H9 (cell line): ENCODE results near the gene PIBF1. TPM values are rescaled to one million over a fixed set of nuclear protein-coding genes. Genes with fewer than 3 reads are reported as not detected.

Experiments
- DNase-seq: peaks from one replicate; pipeline ENCODE4 v3.0.0-alpha.2; 2017
- H2AFZ ChIP-seq: one replicate; pipeline ENCODE4 v1.6.1; 2013; ENCODE audit warnings: mild to moderate bottlenecking, low read length, control low read depth, moderate library complexity
- H2AK5ac ChIP-seq: 2 replicates; pipeline ENCODE4 v1.6.1; 2013; ENCODE audit warnings: low read length, control low read depth, mixed read lengths; ENCODE audit not compliant: insufficient read length
- H2BK120ac ChIP-seq: one replicate; pipeline ENCODE4 v1.6.1; 2013; ENCODE audit warnings: low read depth, mild to moderate bottlenecking, low read length, control low read depth, inconsistent platforms; ENCODE audit not compliant: poor library complexity, severe bottlenecking
- H2BK12ac ChIP-seq: 2 replicates; pipeline ENCODE4 v1.6.1; 2013; ENCODE audit warnings: low read length, control low read depth, mixed read lengths, low read depth; ENCODE audit not compliant: insufficient read length
- H2BK15ac ChIP-seq: 2 replicates; pipeline ENCODE4 v1.6.1; 2013; ENCODE audit warnings: low read depth, low read length, control low read depth
- H2BK20ac ChIP-seq: one replicate; pipeline ENCODE4 v1.6.1; 2013; ENCODE audit warnings: low read depth, mild to moderate bottlenecking, low read length, control low read depth, inconsistent platforms; ENCODE audit not compliant: poor library complexity, severe bottlenecking
- H2BK5ac ChIP-seq: 2 replicates; pipeline ENCODE4 v1.6.1; 2013; ENCODE audit warnings: low read length, control low read depth, mixed read lengths; ENCODE audit not compliant: insufficient read length
- H3K14ac ChIP-seq: 2 replicates; pipeline ENCODE4 v1.6.1; 2013; ENCODE audit warnings: low read length, control low read depth; ENCODE audit not compliant: insufficient read depth
- H3K18ac ChIP-seq: 2 replicates; pipeline ENCODE4 v1.6.1; 2013; ENCODE audit warnings: low read depth, mild to moderate bottlenecking, mixed read lengths, low read length, control low read depth; ENCODE audit not compliant: insufficient read length
- H3K23ac ChIP-seq: 2 replicates; pipeline ENCODE4 v1.6.1; 2013; ENCODE audit warnings: low read length, control low read depth, mixed read lengths, low read depth; ENCODE audit not compliant: insufficient read length
- H3K23me2 ChIP-seq: 2 replicates; pipeline ENCODE4 v1.6.1; 2013; ENCODE audit warnings: low read depth, mild to moderate bottlenecking, mixed read lengths, low read length, control low read depth; ENCODE audit not compliant: insufficient read length, poor library complexity, severe bottlenecking
- H3K27ac ChIP-seq: 2 replicates; pipeline ENCODE4 v1.5.1; 2013; ENCODE audit warnings: low read length, control low read depth, mixed read lengths, low read depth; ENCODE audit not compliant: insufficient read length
- H3K27me3 ChIP-seq: 2 replicates; pipeline ENCODE4 v1.6.1; 2013; ENCODE audit warnings: low read length, control low read depth, inconsistent platforms; ENCODE audit not compliant: insufficient read depth
- H3K4ac ChIP-seq: 2 replicates; pipeline ENCODE4 v1.6.1; 2013; ENCODE audit warnings: low read depth, mild to moderate bottlenecking, control low read depth, inconsistent platforms, low read length, moderate library complexity
- H3K4me1 ChIP-seq: 2 replicates; pipeline ENCODE4 v1.6.1; 2013; ENCODE audit warnings: low read length, control low read depth, inconsistent platforms; ENCODE audit not compliant: insufficient read depth
- H3K4me2 ChIP-seq: 2 replicates; pipeline ENCODE4 v1.6.1; 2013; ENCODE audit warnings: low read length, control low read depth, mixed read lengths; ENCODE audit not compliant: insufficient read length, insufficient read depth
- H3K56ac ChIP-seq: 2 replicates; pipeline ENCODE4 v1.6.1; 2013; ENCODE audit warnings: low read depth, mild to moderate bottlenecking, mixed read lengths, low read length, control low read depth; ENCODE audit not compliant: insufficient read length
- H3K79me1 ChIP-seq: 2 replicates; pipeline ENCODE4 v1.6.1; 2013; ENCODE audit warnings: low read depth, mild to moderate bottlenecking, moderate library complexity, low read length, control low read depth, inconsistent platforms; ENCODE audit not compliant: insufficient read depth, poor library complexity, severe bottlenecking
- H3K79me2 ChIP-seq: 2 replicates; pipeline ENCODE4 v1.6.1; 2013; ENCODE audit warnings: low read length, control low read depth, inconsistent platforms; ENCODE audit not compliant: insufficient read depth
- H3K9ac ChIP-seq: 2 replicates; pipeline ENCODE4 v1.6.1; 2013; ENCODE audit warnings: low read length, control low read depth, mixed read lengths; ENCODE audit not compliant: insufficient read length; ENCODE audit errors: extremely low read depth
- H3K9me3 ChIP-seq: one replicate; pipeline ENCODE4 v1.6.1; 2013; ENCODE audit warnings: low read depth, low read length, inconsistent platforms; ENCODE audit not compliant: control insufficient read depth
- H3T11ph ChIP-seq: one replicate; pipeline ENCODE4 v1.6.1; 2013; ENCODE audit warnings: mild to moderate bottlenecking, low read length, control low read depth, inconsistent platforms
- H4K20me1 ChIP-seq: one replicate; pipeline ENCODE4 v1.6.1; 2013; ENCODE audit not compliant: control insufficient read depth, insufficient read length, insufficient read depth
- H4K5ac ChIP-seq: 2 replicates; pipeline ENCODE4 v1.6.1; 2013; ENCODE audit warnings: low read depth, mild to moderate bottlenecking, mixed read lengths, low read length, control low read depth; ENCODE audit not compliant: insufficient read length
- H4K8ac ChIP-seq: replicated peaks from 2 replicates; pipeline ENCODE4 v1.6.1; 2013; ENCODE audit warnings: low read length, control low read depth, mixed read lengths, low read depth; ENCODE audit not compliant: insufficient read length
- H4K91ac ChIP-seq: 2 replicates; pipeline ENCODE4 v1.6.1; 2013; ENCODE audit warnings: low read depth, mild to moderate bottlenecking, moderate library complexity, mixed read lengths, low read length, control low read depth; ENCODE audit not compliant: insufficient read length
- H3K27ac Mint-ChIP-seq, 3 experiments: 2 replicates in 2 of 3; 3 replicates in 1 of 3; pipeline ENCODE4 v1.8.0; 2020 to 2021; ENCODE audit warnings: mixed read lengths in 3 of 3, mild to moderate bottlenecking in 1 of 3, moderate library complexity in 1 of 3
- H3K27me3 Mint-ChIP-seq: 2 replicates; pipeline ENCODE4 v1.8.0; 2021; ENCODE audit warnings: low read depth, mild to moderate bottlenecking, moderate library complexity, mixed read lengths
- H3K36me3 Mint-ChIP-seq, 3 experiments: 2 replicates in 2 of 3; 3 replicates in 1 of 3; pipeline ENCODE4 v1.8.0; 2020 to 2021; ENCODE audit warnings: low read depth in 3 of 3, mixed read lengths in 3 of 3; ENCODE audit not compliant: insufficient read depth in 1 of 3
- H3K4me1 Mint-ChIP-seq, 2 experiments: 2 replicates each; pipeline ENCODE4 v1.8.0; 2020; ENCODE audit warnings: mixed read lengths in 2 of 2
- H3K4me3 Mint-ChIP-seq, 2 experiments: 2 replicates in 1 of 2; 3 replicates in 1 of 2; pipeline ENCODE4 v1.8.0; 2020 to 2021; ENCODE audit warnings: mild to moderate bottlenecking in 2 of 2, mixed read lengths in 2 of 2, moderate library complexity in 1 of 2
- H3K9me3 Mint-ChIP-seq, 2 experiments: 2 replicates in 1 of 2; 3 replicates in 1 of 2; pipeline ENCODE4 v1.8.0; 2020; ENCODE audit warnings: mild to moderate bottlenecking in 2 of 2, mixed read lengths in 2 of 2, moderate library complexity in 1 of 2
- CTCF ChIP-seq: fragments of 200-600 bp; sonication (generic); conservative IDR thresholded peaks from 3 replicates; pipeline ENCODE4 v1.8.0; 2021; ENCODE audit warnings: antibody characterized with exemption, mild to moderate bottlenecking
- WGBS: extraction: QIAGEN DNeasy Blood & Tissue Kit; methylation state at CpG from one replicate; pipeline ENCODE4 v1.1.7; 2013; ENCODE audit warnings: missing lambda C conversion rate, low lambda C conversion rate, mixed read lengths; ENCODE audit not compliant: insufficient read length; ENCODE audit errors: extremely low coverage; 5-methylcytosine and 5-hydroxymethylcytosine counted together
- total RNA-seq: library from RNA; stranded (reverse); gene quantifications from 2 replicates; pipeline ENCODE4 v1.2.1, GENCODE V29; 2021

Gene PIBF1
- total RNA-seq, 1 experiment from 2014 or later: 12.7 TPM

GRCh38 chr13:73018336-73018735, 236.4 kb downstream of the PIBF1 start:
- Histone ChIP-seq H3K23me2 (no peaks in the 10 kb centered on the region), H3K4me1 (no peaks in the 10 kb centered on the region), H3K9ac (no peak overlapping the region), H2BK12ac (no peak overlapping the region), H3K23ac (no peak overlapping the region), H3K9me3 (no peaks in the 10 kb centered on the region), H3K27ac (no peak overlapping the region), H3T11ph (no peak overlapping the region), H3K4ac (no peak overlapping the region), H4K91ac (no peak overlapping the region), H2AFZ (no peak overlapping the region), H3K14ac (no peak overlapping the region), H3K18ac (no peak overlapping the region), H4K5ac (no peak overlapping the region), H2BK15ac (no peak overlapping the region), H4K20me1 (no peaks in the 10 kb centered on the region), H3K4me2 (no peak overlapping the region), H2BK120ac (no peak overlapping the region), H3K79me2 (no peaks in the 10 kb centered on the region), H3K27me3 (no peaks in the 10 kb centered on the region), H2BK20ac (no peak overlapping the region), H2BK5ac (no peak overlapping the region), H4K8ac (no peak overlapping the region), H3K79me1 (no peaks in the 10 kb centered on the region), H2AK5ac (no peak overlapping the region), H3K56ac (no peak overlapping the region)
- no peak overlapping the region for H3K4me3 Mint-ChIP-seq
- no CpG with 5 or more reads among the region's 1 CpG for WGBS
- H3K9me3 Mint-ChIP-seq: no peaks in the 10 kb centered on the region
- H3K4me1 Mint-ChIP-seq: no peaks in the 10 kb centered on the region
- TF ChIP-seq CTCF: no peak
- H3K36me3 Mint-ChIP-seq: peaks cover 0 to 4% (median 0%) of the 10 kb centered on the region in 3 experiments; a peak in 2 of 7 replicates
- H3K27ac Mint-ChIP-seq: no peak overlapping the region
- no peak for DNase-seq
- no peaks in the 10 kb centered on the region for H3K27me3 Mint-ChIP-seq
